HT1080 (cell line): ENCODE data around the gene RNGTT. TPM values are rescaled to one million over a fixed set of nuclear protein-coding genes. Genes with fewer than 3 reads are reported as not detected.
A peak's percentile ranks its signal among the peaks of the same experiment; 100 is the strongest.
"Not testable (repeated sequence)": the region's sequence is repeated elsewhere in the genome, so short reads cannot be mapped to it uniquely, and the experiment has no call there.

Source experiments
- DNase-seq: peaks from one replicate; pipeline ENCODE4 v3.0.0-alpha.2; 2015; ENCODE audit warnings: low read depth
- total RNA-seq: library from RNA; depleted of rRNA; stranded (reverse); fragments of >200 nt; shearing (Covaris generic); gene quantifications from 2 replicates; pipeline ENCODE4 v1.2.3, GENCODE V29; 2014

RNGTT gene
- total RNA-seq, 1 experiment from 2014 or later: 18.1 TPM

GRCh38 chr6:88972504-88973423, 9.3 kb upstream of the RNGTT start:
- DNase-seq: no peak

- DNase-seq: no peak
Measured at GRCh38 chr6:88970301-88970700, 6.9 kb upstream of the RNGTT start.

GRCh38 chr6:88969255-88969654, 5.8 kb upstream of the RNGTT start:
- not testable (repeated sequence) for DNase-seq

- no peak for DNase-seq
Measured at GRCh38 chr6:88967891-88968290, 4.5 kb upstream of the RNGTT start.

GRCh38 chr6:88965691-88966090, 2.3 kb upstream of the RNGTT start:
- no peak for DNase-seq

GRCh38 chr6:88964509-88964908, 1.1 kb upstream of the RNGTT start:
- DNase-seq: no peak

GRCh38 chr6:88958842-88959241, 4.6 kb downstream of the RNGTT start:
- no peak for DNase-seq

GRCh38 chr6:88953550-88954386, 9.7 kb downstream of the RNGTT start:
- no peak for DNase-seq

GRCh38 chr6:88952065-88952704, 11.2 kb downstream of the RNGTT start:
- no peak for DNase-seq

- no peak for DNase-seq
Measured at GRCh38 chr6:88945415-88946008, 17.9 kb downstream of the RNGTT start.

- DNase-seq: no peak
Measured at GRCh38 chr6:88933521-88933920, 29.9 kb downstream of the RNGTT start.

GRCh38 chr6:88932019-88932418, 31.4 kb downstream of the RNGTT start:
- DNase-seq: not testable (repeated sequence)

GRCh38 chr6:88922775-88923548, 40.5 kb downstream of the RNGTT start:
- DNase-seq: peak; percentile 23

GRCh38 chr6:88921734-88922133, 41.7 kb downstream of the RNGTT start:
- no peak for DNase-seq

GRCh38 chr6:88920774-88921733, 42.4 kb downstream of the RNGTT start:
- no peak for DNase-seq

GRCh38 chr6:88920088-88920487, 43.3 kb downstream of the RNGTT start:
- DNase-seq: no peak

- no peak for DNase-seq
Measured at GRCh38 chr6:88919032-88919431, 44.4 kb downstream of the RNGTT start.

GRCh38 chr6:88916615-88917208, 46.7 kb downstream of the RNGTT start:
- DNase-seq: no peak
